ENCODE measurements around the gene IFI27L2.

Gene IFI27L2

GRCh38 chr14:94128216-94128839 is 1.1 kb downstream of the IFI27L2 start:
- H3K36me3 ChIP-seq = no peaks in the 10 kb centered on the region
- H3K4me1 ChIP-seq = no peaks in the 10 kb centered on the region
- no peaks in the 10 kb centered on the region for H3K9me3 ChIP-seq
- H3K4me3 ChIP-seq (ENCODE audit: low read depth, low read length) = no peak overlapping the region
- no peaks in the 10 kb centered on the region for H3K27me3 ChIP-seq
- no peak for DNase-seq
- TF ChIP-seq CTCF (IDR thresholded peaks at IDR 0.05; ENCODE audit: low read depth, low read length) = no peak

- no peaks in the 10 kb centered on the region for H3K36me3 ChIP-seq
- no peak for DNase-seq
- no peaks in the 10 kb centered on the region for H3K9me3 ChIP-seq
- no peaks in the 10 kb centered on the region for H3K4me1 ChIP-seq
- H3K4me3 ChIP-seq (ENCODE audit: low read depth, low read length) = no peak overlapping the region
- H3K27me3 ChIP-seq = no peaks in the 10 kb centered on the region
- no peak for TF ChIP-seq CTCF (IDR thresholded peaks at IDR 0.05; ENCODE audit: low read depth, low read length)
Measured at GRCh38 chr14:94127330-94127729, 2.1 kb downstream of the IFI27L2 start.

GRCh38 chr14:94126800-94127199 is 2.6 kb downstream of the IFI27L2 start:
- H3K9me3 ChIP-seq = no peaks in the 10 kb centered on the region
- TF ChIP-seq CTCF (IDR thresholded peaks at IDR 0.05; ENCODE audit: low read depth, low read length) = no peak
- H3K4me3 ChIP-seq (ENCODE audit: low read depth, low read length) = no peak overlapping the region
- H3K4me1 ChIP-seq = no peaks in the 10 kb centered on the region
- H3K27me3 ChIP-seq = no peaks in the 10 kb centered on the region
- no peaks in the 10 kb centered on the region for H3K36me3 ChIP-seq
- DNase-seq = no peak

- H3K4me1 ChIP-seq = no peaks in the 10 kb centered on the region
- H3K9me3 ChIP-seq = no peaks in the 10 kb centered on the region
- H3K36me3 ChIP-seq = no peaks in the 10 kb centered on the region
- DNase-seq = no peak
- TF ChIP-seq CTCF (IDR thresholded peaks at IDR 0.05; ENCODE audit: low read depth, low read length) = no peak
- H3K4me3 ChIP-seq (ENCODE audit: low read depth, low read length) = no peak overlapping the region
- no peaks in the 10 kb centered on the region for H3K27me3 ChIP-seq
Measured at GRCh38 chr14:94126419-94126677, 3.1 kb downstream of the IFI27L2 start.

GRCh38 chr14:94125659-94126418 is 3.6 kb downstream of the IFI27L2 start:
- H3K9me3 ChIP-seq = no peaks in the 10 kb centered on the region
- no peaks in the 10 kb centered on the region for H3K4me1 ChIP-seq
- H3K27me3 ChIP-seq = no peaks in the 10 kb centered on the region
- no peak for TF ChIP-seq CTCF (IDR thresholded peaks at IDR 0.05; ENCODE audit: low read depth, low read length)
- H3K36me3 ChIP-seq = no peaks in the 10 kb centered on the region
- H3K4me3 ChIP-seq (ENCODE audit: low read depth, low read length) = no peak overlapping the region
- DNase-seq = no peak

- no peak for DNase-seq
- H3K4me1 ChIP-seq = no peaks in the 10 kb centered on the region
- no peak overlapping the region for H3K4me3 ChIP-seq (ENCODE audit: low read depth, low read length)
- H3K36me3 ChIP-seq = no peaks in the 10 kb centered on the region
- H3K27me3 ChIP-seq = no peaks in the 10 kb centered on the region
- H3K9me3 ChIP-seq = no peaks in the 10 kb centered on the region
- TF ChIP-seq CTCF (IDR thresholded peaks at IDR 0.05; ENCODE audit: low read depth, low read length) = no peak
Measured at GRCh38 chr14:94124582-94125377, 4.6 kb downstream of the IFI27L2 start.
